Neutrophil (primary cell): Measurements from ENCODE around the gene PTPN14.

Experiments
- H3K27ac ChIP-seq: fragments of 200-600 bp; sonication (generic); 2 replicates; pipeline ENCODE4 v1.5.1; 2016; ENCODE audit warnings: mild to moderate bottlenecking, moderate library complexity
- H3K27me3 ChIP-seq: fragments of 200-600 bp; sonication (generic); 2 replicates; pipeline ENCODE4 v1.6.0; 2016; ENCODE audit warnings: mild to moderate bottlenecking
- H3K36me3 ChIP-seq: fragments of 200-600 bp; sonication (generic); 2 replicates; pipeline ENCODE4 v1.5.1; 2017
- H3K4me1 ChIP-seq, 2 experiments: fragments of 200-600 bp in 1 of 2; sonication (generic) in 1 of 2; 1 replicate in 1 of 2; 2 replicates in 1 of 2; pipeline versions ENCODE4 v1.5.1 to v1.6.1; 2013 to 2016; ENCODE audit warnings: low read depth in 1 of 2, low read length in 1 of 2, mild to moderate bottlenecking in 1 of 2, moderate library complexity in 1 of 2; ENCODE audit not compliant: control insufficient read depth in 1 of 2, insufficient read depth in 1 of 2
- H3K4me3 ChIP-seq, 2 experiments: fragments of 200-600 bp in 1 of 2; sonication (generic) in 1 of 2; 1 replicate in 1 of 2; 2 replicates in 1 of 2; pipeline ENCODE4 v1.5.1; 2013 to 2016; ENCODE audit warnings: low read depth in 1 of 2, low read length in 1 of 2, mild to moderate bottlenecking in 1 of 2, moderate library complexity in 1 of 2
- H3K9me3 ChIP-seq: fragments of 200-600 bp; sonication (generic); 2 replicates; pipeline ENCODE4 v1.5.1; 2016
- TF ChIP-seq, protein P1 (sequence below): fragments of 200-600 bp; sonication (generic); IDR thresholded peaks from 2 replicates; pipeline ENCODE4 v1.5.1; 2016; ENCODE audit warnings: antibody characterized with exemption

PTPN14 gene

DNA sequence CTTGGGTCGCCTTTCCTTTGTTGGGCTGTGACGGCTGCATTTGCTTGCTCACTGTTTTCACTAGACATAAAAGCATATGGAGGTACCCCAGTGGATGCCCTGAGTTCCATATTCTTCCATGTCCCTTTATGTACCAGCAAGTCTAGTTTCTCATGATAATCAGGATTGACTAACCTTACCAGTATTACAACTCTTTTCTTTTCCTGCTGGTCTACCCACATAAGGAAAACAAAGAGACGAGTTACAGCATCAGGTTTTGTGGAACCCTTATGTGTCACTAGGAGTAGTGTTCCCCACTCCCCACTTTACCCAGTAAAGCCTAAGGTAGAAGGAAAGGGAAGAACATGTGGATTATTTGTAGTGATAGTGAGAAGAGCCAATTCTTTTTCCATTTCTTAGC is 35.2 kb upstream of the PTPN14 start:
- Histone ChIP-seq H3K4me1 (no peaks in the 10 kb centered on the region), H3K27me3 (peaks cover 21% of the 10 kb centered on the region), H3K4me3 (no peak overlapping the region), H3K36me3 (no peaks in the 10 kb centered on the region), H3K27ac (no peak overlapping the region), H3K9me3 (no peaks in the 10 kb centered on the region)
- TF ChIP-seq, protein P1, sequence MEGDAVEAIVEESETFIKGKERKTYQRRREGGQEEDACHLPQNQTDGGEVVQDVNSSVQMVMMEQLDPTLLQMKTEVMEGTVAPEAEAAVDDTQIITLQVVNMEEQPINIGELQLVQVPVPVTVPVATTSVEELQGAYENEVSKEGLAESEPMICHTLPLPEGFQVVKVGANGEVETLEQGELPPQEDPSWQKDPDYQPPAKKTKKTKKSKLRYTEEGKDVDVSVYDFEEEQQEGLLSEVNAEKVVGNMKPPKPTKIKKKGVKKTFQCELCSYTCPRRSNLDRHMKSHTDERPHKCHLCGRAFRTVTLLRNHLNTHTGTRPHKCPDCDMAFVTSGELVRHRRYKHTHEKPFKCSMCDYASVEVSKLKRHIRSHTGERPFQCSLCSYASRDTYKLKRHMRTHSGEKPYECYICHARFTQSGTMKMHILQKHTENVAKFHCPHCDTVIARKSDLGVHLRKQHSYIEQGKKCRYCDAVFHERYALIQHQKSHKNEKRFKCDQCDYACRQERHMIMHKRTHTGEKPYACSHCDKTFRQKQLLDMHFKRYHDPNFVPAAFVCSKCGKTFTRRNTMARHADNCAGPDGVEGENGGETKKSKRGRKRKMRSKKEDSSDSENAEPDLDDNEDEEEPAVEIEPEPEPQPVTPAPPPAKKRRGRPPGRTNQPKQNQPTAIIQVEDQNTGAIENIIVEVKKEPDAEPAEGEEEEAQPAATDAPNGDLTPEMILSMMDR = no peak

DNA sequence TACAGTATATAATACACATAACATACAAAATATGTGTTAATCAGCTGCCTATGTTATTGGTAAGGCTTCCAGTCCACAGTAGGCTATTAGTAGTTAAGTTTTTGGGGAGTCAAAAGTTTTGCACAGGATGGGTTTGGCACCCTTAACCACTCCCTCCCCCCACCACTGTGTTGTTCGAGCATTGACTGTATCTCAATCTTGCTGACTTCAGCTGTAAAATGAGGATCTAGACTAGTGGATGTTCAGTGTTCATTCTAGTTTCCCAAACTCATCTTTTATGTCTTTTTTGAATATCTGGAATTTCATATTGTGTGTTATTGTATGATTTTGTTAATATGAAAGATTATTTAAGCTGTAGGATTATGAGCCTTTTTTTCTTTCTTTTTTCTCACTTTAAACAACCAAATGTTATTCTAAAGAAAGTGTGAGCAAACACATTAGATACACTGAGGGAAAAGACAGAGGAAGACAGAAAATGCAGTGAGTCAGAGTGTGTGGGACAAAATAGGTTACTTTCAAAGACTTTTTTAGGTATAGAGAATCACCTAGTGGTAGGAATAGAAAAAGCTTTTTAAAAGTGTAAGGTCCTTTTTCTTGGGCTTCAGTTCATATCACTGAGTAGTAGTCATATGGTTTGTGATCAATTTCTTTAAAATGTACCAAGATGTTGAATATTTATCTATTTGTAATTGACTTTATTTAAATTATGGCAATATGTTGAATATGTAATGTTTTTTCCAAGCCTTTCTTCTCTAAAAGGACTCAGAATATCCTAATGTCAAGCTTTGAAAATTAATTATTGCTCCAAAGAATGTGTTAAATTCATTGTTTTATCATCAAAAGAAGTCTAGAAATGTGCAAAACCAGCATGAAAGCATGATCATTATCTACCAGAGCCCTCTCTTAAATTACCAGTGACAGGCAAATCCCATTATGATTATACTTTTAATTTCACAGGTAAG is 33.7 kb upstream of the PTPN14 start:
- TF ChIP-seq, protein P1 = no peak
- peaks cover 15% of the 10 kb centered on the region for H3K27me3 ChIP-seq
- no peaks in the 10 kb centered on the region for H3K9me3 ChIP-seq
- H3K4me1 ChIP-seq = no peaks in the 10 kb centered on the region
- H3K36me3 ChIP-seq = no peaks in the 10 kb centered on the region
- no peak overlapping the region for H3K4me3 ChIP-seq
- H3K27ac ChIP-seq = no peak overlapping the region

DNA sequence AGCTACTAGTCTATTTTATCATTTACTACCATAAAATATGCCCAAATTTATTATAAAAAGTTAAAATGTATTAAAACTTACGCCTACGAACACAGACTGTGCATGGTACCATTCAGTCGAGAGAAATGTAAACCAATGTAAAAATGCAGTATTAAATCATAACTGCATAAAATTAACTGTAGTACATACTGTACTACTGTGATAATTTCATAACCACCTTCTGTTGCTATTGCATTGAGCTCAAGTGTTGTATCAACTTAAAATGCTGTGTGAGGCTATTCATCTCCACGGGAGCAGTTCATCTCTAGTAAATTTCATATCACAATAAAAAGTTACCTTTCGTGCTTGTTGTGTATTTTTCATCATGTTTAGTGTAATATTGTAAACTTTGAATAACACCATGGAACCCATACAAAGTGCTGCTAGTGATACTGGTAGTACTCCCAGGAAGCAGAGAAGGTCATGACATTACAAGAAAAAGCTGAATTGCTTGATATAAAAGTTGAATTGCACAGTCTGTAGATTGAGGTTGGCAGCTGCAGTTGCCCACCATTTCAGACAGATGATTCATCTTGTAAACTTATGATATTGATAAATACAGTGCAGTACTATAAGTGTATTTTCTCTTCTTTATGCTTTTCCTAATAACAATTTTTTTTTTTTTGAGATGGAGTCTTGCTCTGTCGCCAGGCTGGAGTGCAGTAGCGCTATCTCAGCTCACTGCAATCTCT is 32.6 kb upstream of the PTPN14 start:
- no peaks in the 10 kb centered on the region for H3K36me3 ChIP-seq
- H3K27me3 ChIP-seq = peaks cover 15% of the 10 kb centered on the region
- H3K9me3 ChIP-seq = no peaks in the 10 kb centered on the region
- H3K4me1 ChIP-seq = no peaks in the 10 kb centered on the region
- H3K27ac ChIP-seq = no peak overlapping the region
- no peak overlapping the region for H3K4me3 ChIP-seq
- TF ChIP-seq, protein P1 = no peak

DNA sequence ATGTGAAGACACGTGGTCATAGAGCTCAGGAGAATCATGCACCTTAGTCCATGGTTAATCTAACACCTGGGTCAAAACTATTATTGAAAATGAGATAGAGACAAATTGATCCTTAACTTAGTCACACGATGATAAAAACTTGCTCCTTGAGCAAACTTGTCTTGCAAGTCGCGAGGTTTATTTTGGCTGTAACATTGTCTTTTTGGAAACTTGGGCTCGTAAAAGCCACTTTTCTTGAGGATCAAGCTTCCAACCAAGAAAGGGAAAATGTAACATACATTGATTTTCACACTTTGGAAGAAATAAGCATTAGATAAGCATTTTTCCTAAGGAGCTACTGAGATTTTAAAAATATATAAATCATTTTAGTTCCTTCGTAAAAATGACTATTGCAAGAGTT is 31.7 kb upstream of the PTPN14 start:
- Histone ChIP-seq H3K27me3 (peaks cover 15% of the 10 kb centered on the region), H3K36me3 (no peaks in the 10 kb centered on the region), H3K4me3 (no peak overlapping the region), H3K27ac (no peak overlapping the region), H3K4me1 (no peaks in the 10 kb centered on the region), H3K9me3 (no peaks in the 10 kb centered on the region)
- TF ChIP-seq, protein P1 = no peak

DNA sequence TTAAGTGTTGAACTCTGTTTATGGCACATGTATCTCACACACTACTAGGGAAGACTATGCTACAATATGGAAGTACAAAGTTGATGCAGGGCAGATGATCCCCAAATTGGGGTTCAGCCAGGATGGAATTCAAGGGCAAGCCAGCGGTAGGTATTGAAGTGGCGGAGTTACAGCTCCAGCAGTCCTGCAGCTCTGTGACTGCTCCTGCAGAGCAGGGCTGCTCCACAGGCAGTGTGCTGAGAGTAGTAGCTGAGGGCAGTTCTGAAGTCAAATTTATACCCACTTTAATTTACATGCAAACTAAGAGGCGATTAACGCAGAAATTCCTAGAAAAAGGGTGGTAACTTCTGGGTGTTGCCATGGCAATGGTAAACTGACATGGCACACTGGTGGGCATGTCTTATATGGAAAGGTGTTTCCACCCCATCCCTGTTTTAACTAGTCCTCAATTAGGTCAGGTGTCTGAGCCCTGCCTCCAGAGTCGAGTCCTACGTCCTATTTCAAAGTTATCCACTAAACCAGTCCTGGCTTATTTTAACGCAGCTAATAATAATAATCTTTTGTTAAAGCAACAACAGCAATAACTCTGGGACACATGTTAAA is 31.0 kb upstream of the PTPN14 start:
- H3K27me3 ChIP-seq = peaks cover 15% of the 10 kb centered on the region
- no peak overlapping the region for H3K27ac ChIP-seq
- no peaks in the 10 kb centered on the region for H3K36me3 ChIP-seq
- TF ChIP-seq, protein P1 = no peak
- no peaks in the 10 kb centered on the region for H3K4me1 ChIP-seq
- no peaks in the 10 kb centered on the region for H3K9me3 ChIP-seq
- no peak overlapping the region for H3K4me3 ChIP-seq
